IPS DF 4.7 (cell line): ENCODE results near the gene EDEM2.
"Not testable (repeated sequence)": the region's sequence is repeated elsewhere in the genome, so short reads cannot be mapped to it uniquely, and the experiment has no call there.

Experiments used
- DNase-seq: peaks from one replicate; pipeline ENCODE4 v3.0.0-alpha.2; 2013; ENCODE audit warnings: low spot score; ENCODE audit errors: extremely low read depth

The EDEM2 gene

DNA sequence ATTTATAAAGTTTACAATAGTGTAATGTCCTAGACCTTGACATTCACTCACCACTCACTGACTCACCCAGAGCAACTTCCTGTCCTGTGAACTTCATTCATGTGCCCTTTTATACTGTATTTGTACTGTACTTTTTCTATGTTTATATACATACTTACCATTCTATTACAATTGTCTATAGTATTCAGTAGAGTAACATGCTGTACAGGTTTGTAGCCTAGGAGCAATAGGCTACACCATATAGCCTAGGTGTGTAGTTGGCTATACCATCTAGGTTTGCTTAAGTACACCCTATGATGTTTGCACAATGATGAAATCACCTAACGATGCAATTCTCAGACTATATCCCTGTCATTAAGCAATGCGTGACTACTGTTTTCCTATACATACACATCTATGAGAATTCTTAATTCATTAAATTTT lies 17.5 kb downstream of the EDEM2 start:
- no peak for DNase-seq

DNA sequence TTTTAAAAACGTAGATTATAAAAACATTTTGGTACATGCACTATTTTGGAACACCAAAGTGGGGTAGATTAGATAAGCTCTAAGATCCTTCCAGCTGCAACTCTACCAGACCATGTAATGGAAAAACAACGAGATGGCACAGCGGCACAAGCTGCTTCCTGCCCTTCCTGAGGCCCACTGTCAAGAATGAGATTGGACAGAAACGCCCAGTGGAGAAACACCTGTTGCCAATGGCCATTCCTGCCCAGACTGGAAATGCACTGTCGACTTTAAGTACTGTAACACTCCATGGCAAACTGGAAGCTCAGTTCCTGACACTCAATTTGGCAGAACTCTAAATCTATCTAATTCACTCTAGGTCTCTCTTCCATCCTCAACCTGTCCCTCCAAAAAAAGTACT lies 21.4 kb downstream of the EDEM2 start:
- no peak for DNase-seq

DNA sequence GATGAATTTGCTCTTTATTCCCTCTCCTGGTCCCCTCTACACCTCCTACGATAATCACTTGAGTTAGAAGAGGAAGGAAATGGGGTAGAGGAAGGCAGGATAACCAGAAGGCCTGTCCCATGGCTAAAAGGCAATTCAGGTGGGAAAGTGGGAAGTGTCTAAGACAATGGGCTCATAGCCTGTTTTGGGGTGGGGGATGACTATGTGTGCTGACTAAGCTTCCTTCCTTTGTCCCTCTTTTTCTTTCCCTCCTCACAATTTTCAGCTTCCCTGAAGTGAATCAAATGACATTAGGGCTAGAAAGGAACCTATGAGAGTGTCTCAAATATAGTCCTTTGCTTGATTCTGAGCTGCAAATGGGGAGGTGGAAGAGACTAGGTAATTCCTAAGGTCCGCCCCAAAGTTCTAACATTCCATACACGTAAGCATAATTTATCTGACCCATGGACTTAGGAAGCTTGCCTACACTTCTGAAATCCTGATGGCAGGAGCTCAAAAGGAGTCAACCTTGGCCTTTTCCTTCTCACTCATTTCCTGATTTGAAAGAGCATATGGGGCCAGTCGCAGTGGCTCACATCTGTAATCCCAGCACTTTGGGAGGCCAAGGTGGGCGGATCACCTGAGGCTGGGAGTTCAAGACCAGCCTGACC lies 24.3 kb downstream of the EDEM2 start:
- no peak for DNase-seq

DNA sequence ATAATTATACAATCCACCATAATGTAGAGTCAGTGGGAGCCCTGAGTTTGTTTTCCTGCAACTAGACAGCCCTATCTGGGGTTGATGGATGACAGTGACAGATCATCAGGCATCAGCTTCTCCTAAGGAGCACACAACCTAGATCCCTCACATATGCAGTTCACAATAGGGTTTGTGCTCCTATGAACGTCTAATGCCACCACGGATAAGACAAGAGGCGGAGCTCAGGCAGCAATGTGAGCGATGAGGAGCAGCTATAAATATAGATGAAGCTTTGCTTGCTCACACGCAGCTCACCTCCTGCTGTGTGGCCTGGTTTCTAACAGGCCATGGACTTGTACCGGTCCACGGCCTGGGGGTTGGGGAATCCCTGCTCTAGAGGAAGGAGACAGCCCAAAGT lies 25.9 kb downstream of the EDEM2 start:
- DNase-seq, result no peak

DNA sequence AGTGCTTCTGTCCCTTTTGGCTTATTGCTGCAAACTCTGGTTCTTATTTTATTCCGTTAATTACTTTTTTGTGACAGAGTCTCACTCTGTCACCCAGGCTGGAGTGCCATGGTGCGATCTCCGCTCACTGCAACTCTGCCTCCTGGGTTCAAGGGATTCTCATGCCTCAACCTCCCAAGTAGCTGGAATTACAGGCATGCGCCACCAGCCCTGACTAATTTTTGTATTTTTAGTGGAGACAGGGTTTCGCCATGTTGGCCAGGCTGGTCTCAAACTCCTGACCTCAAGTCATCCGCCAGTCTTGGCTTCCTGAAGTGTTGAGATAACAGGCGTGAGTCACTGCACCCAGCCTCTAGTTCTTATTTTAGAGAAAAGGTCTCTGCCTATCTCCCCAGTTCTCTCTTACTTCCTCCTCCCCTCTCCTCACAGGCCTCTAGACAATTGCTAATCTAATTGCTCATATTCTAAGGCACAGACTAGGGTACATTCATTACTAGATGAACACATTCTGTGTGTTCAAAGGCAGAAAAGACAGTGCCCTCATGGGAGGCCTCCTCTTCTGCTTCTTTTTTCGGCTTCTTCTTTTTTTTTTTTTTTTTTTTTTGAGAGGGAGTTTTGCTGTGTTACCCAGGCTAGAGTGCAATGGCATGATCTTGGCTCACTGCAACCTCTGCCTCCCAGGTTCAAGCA lies 27.0 kb downstream of the EDEM2 start:
- no peak for DNase-seq

DNA sequence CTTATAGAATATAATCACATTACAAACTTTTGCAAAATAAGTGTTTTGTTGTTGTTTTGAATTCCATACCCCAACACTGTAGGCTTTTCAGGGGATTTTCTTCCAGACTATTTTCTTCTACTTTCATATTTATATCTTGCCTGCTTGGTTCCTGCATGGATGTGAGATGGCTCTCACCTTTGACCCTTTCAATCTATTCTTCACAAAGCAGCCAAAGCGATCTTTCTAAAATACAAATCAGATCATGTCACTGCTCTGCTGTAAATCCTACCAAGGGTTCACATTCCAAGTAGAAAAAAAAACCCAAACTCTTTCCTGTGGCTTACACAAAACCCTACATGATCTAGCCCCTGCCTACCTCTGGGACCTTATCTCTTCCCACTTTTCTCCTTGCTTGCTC lies 29.5 kb downstream of the EDEM2 start:
- no peak for DNase-seq

DNA sequence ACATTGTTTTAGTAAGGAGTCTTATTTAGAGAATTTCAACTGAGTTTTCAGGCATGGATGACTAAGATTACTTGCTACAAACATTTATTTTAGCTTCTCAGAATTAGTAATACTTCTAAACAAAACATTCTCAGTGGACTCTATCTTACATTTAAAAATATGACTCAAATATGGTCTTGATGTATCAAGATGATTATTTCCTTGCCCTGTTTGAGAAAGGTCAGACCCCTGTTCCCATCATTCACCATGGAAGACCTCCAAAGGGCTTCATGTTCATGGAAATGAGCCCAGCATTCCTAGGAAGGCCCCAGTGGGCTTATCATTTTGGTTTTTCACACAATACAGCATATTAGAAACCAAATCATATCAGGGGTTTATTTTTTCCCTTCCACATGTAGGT lies 29.9 kb downstream of the EDEM2 start:
- DNase-seq, result no peak

DNA sequence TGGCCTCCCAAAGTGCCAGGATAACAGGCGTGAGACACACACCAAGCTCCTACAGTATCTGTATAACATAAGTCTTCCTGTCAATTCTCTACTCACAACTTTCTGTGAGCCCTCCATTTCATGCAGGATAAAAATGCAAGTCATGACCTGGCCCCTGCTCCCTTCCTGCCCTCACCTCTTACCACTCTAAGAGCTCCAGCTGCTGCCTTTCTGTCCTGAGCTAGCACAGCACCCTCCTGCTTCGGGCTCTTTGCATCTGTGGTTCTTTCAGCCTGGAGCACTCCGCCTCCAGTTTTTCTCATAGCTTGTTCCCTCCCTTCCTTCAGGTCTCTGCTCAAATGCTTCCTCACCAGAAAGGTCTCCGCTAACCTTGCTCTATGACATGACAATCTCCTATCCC lies 30.9 kb downstream of the EDEM2 start:
- DNase-seq, result no peak

DNA sequence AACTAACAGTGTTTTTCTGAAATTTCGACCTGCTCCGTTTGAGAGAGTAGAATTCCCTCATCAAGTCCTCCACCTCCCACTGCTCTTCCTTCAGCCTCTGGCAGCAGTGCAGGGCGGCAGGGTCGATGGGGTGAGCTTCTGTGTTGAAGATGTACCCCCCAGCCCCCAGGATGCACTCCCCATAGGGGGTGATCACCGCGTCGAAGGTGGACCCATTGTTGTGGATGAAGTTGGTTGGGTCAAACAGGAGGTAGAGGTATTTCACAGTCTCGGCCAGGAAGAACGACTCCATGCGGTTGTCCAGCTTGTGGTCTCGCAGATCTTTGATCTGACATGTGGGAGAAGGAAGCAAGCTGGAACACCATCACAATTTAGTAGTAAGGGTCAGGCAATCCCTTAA lies 31.5 kb downstream of the EDEM2 start:
- no peak for DNase-seq

DNA sequence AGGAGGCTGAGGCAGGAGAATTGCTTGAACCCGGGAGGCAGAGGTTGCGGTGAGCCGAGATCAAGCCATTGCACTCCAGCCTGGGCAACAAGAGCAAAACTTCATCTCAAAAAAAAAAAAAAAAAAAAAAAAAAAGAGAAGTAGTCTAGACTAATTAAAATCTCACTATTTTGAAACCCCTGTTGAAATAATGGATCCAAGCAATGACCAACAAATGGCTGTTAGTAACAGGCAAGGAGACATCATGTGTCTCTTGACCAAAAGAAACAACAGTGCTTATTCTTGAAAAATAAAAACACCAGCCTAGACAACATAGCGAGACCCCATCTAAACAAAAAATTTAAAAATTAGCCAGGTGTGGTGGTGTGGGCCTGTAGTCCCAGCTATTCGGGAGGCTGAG lies 34.9 kb downstream of the EDEM2 start:
- not testable (repeated sequence) for DNase-seq

DNA sequence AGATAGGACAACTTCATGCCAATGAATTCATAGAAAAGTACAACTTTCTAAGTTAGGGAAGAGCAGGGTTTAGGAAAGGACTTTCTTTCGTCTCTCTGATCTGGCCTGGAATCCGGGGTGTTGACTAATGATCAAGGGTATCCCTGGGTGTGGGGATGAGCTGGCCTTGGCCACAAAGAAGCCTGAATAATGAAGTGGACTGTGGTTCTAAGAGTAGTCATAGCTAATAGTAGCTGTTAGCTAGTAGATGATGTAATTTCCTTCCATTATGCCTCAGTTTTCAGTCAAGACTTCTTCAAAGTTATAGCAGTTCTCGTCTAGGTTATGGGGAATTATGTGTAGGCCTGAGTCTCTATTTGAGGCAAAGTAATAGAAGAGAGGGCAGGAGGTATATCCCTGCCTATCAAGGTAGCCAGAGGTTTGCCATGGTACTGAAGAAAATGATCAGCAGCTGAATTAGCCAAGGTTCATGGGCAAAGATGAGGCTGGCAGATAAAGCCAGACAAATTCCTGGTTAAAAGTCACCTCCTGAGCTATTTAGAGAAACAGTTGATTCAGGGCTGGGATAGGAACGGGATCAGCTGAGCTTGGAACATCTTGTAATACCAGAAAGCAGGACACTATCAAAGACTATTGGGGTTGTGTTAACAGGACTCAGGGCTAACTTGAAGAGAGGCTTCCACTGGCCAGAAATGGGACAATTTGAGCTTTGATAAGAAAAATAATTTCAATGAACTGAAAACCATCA lies 35.8 kb downstream of the EDEM2 start:
- no peak for DNase-seq

DNA sequence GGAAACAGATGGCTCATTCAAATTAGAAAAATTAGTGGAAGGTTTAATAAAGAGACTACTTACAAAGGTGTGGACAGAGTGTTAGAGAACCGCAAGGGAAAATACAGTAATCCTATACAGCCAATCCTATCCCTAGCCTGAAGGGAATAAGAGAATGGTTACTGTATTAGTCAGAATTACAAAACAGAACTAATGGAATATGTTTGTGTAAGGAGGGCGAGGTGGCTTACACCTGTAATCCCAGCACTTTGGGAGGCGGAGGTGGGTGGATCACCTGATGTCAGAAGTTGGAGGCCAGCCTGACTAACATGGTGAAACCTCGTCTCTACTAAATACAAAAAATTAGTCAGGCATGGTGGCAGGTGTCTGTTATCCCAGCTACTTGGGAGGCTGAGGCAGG lies 38.2 kb downstream of the EDEM2 start:
- DNase-seq, result no peak

DNA sequence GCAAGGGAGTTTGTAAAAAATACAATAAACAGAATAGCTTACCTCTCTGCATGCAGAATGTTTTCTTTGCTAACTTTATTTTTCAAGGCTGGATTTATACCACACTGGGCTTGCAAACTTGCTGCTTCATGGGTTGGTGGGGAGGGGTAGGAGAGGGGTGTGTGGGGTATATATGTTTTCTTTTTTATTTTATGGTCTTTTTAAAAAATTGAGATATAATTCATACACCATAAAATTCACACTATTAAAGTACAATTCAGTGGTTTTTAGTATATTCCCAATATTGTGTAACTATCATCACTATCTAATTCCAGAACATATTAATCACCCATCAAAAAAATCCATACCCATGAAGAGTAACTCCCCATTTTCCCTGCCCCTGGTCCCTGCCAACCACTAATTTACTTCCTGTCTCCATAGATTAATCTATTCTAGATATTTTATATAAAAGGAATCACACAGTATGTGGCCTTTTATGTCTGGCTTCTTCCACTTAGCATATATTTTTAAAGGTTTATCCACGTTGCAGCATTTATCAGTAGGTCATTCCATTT lies 40.2 kb downstream of the EDEM2 start:
- DNase-seq, result no peak

DNA sequence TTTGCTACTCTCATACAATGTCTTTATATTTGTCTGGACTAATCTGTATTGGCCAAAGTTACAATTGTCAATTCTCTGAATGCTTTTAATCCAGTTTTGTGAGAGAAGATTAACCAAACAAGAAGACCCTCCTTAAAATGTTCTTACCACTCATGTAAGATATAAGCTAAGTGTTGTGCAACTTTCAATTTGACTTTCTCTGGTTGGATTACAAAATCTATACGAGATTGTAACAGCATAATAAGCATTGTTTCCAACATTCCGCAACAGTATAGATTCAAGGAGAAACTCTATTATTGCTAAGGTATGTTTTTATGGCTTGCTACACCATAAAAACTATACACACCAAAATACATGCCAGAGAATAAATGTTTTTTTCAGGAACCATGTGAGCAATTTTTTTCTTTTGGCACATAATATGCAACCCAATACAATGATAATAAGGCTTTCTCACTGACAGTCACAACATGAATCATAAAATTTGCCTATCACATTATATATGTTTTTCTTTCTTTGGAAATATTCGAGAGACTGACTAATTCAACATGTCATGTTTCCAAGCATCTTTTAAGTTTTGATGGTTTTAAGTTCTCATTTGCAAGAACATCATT lies 42.3 kb downstream of the EDEM2 start:
- no peak for DNase-seq

DNA sequence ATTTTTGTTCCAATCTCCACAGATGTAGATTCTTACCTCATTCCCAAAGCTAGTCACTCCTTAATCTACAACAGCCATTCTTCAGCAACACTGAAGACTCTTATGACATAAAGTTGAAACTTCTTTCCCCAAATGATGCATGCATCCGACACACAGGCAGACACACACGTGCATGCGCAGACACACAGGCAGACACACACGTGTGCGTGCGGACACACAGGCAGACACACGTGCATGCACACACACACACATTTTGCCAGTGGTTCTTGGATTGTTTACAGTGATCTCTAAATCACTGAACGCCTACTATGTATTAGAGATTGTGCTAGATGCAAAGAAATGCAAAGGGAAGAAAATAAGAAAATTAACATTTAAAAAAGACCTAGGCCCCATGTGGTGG lies 45.5 kb downstream of the EDEM2 start:
- DNase-seq, result no peak

DNA sequence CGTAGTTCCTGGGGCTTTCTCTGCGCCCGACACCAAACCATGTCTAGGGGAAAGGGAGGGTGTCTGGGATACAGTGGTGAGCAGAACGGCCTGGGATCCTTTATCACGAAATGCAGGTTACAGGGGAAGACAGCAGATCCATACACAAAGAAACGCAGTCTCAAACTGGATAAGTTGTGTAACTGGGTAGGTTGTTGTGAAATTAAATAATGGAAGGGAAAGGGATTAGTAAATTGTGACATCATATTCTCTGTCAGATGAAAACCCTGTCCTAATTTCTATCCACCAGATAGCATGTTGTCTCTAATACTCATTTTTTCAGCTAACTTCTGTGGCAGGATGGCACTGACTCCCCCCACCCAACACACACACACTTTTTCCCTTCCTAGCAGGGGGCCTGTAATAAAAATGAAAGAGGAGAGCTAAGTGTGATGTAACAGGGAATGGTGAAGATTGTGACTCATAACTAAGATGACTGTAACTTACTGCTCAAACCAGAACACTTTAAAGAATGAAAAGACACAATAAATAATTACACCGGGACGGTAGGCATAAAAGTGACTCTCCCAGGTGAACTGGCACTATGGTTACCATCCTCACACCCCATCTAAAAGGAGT lies 53.8 kb downstream of the EDEM2 start:
- DNase-seq, result no peak

DNA sequence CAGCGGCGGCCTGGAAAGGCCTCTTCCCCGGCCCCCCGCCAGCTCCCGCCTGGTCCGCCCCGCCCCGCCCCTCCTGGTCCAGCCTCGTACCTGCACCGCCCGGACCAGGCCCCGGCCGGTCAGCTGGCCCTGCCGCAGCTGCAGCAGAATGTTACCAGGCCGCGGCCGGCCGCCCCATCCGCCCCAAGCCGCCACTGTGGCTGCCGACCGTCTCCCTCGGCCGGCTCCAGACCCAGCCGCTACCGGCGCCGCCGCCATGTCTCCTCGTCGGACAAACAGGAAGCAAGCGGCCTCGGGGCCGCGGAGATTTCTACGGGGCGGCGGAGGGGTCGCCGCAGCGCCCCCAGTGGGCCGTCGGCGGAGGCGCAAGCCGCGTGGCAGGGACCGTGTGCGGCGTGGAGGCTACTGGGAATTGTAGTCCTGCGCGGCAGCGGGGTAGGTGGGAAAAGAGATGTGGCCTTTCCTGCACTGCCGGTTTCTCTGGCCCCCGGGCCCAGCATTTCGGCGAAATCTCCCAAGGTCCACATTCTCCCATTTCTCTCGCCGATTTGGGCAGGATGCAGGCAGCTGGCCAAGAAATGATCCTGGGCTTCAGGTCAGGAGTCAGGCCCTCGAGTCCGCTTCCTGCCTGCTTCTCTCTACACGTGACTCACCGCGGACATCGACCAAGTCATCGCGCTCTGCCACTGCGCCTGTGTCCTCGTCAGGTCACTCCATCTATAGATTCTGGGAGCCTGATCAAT lies 54.4 kb downstream of the EDEM2 start, which contains the start of gene TRPC4AP:
Gene TRPC4AP, minus strand, starts transcription at position 284 of the 743 bp plus-strand sequence. Its CDS starts 26 bp downstream, at position 258.
- peak; percentile 72 for DNase-seq

DNA sequence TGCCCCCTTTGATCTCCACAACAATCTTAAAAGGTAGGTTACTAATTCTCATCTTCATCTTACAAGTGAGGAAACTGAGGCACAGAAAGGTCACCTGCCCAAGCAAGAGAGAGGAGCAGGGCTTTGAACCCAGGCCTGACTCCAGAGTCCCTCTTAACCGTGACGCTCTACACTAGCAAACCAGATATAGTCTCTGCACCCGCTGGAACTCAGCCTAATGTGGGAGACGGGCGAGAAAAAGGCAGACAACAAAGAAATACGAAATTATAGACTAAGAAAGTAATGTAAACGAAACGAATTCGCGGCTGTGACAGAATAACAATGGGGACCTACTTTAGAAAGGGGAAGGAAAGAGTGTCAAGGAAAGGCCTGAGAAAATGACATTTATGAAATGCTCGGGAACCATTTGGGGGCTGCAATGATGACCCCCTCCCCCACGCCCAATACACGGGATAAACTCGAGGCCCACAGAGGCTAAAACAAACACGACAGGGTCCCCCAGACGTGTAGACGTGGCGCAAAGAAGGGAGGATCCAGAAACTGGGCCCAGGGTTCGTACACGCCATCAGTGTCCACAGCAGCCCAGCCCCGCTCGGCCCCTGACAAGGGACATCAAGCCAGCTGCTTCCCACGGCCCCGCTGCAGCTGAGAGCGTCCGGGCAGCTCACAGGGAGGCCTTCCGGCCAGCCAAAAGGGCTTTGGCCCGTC lies 55.2 kb downstream of the EDEM2 start:
- no peak for DNase-seq

DNA sequence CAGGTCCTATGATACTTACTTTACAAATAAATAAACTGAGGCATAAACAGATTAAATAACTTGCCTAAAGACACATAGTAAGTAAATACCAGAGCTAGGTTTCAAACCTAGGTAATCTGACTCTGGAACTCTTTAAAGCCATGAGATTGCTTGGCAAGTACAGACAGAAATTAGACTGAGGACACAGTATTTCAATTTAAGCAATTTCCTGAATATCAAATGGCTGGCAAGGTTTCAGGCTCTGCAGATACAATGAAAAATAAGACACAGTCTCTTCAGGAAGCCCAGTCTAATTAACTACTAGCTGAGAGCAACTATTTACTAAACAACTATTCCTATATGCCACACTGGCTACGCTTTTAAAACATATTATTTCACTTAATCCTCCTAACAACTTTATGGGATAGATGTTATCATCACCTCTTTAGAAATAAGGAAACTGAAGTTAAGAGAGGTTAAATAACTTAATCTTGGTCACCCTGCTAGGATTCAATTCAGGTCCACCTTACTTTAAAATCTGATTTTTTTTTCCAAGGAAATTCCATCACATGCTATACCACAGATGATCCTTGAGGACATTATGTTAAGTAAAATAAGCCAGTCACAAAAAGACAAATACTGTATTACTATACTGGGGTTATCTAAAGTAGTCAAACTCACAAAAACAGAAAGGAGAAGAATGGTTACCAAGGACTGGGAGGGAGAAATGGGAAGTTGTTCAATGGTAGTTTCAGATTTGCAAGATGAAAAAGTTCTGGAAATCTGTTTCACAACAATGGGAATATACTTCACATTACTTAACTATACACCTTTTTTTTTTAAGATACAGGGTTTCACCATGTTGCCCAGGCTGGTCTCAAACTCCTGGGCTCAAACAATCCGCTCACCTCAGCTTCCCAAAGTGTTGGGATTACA lies 58.6 kb downstream of the EDEM2 start:
- no peak for DNase-seq
